NCI-H187 (cell line): ENCODE data around the gene CLMN.

Experiments
- DNase-seq, 2 experiments: peaks; one replicate each; lab custom pipeline; 2025; lab: John Stamatoyannopoulos, UW

CLMN gene

GRCh38 chr14:95321693-95322455 is 2.2 kb upstream of the CLMN start:
- no peak for DNase-seq

GRCh38 chr14:95320955-95321600 is 1.4 kb upstream of the CLMN start:
- DNase-seq, result no peak

GRCh38 chr14:95320078-95320895 is 579 bp upstream of the CLMN start:
- DNase-seq, result no peak

- no peak for DNase-seq
Observed at GRCh38 chr14:95318399-95319311, 1.1 kb downstream of the CLMN start.

- DNase-seq, result no peak
Observed at GRCh38 chr14:95317817-95318343, 1.8 kb downstream of the CLMN start.

GRCh38 chr14:95316821-95317220 is 2.9 kb downstream of the CLMN start:
- no peak for DNase-seq

GRCh38 chr14:95315579-95315978 is 4.1 kb downstream of the CLMN start:
- DNase-seq, result no peak

- DNase-seq, result no peak
Observed at GRCh38 chr14:95315156-95315555, 4.6 kb downstream of the CLMN start.

GRCh38 chr14:95314609-95315008 is 5.1 kb downstream of the CLMN start:
- DNase-seq, result no peak

- no peak for DNase-seq
Observed at GRCh38 chr14:95313707-95314106, 6.0 kb downstream of the CLMN start.

- DNase-seq, result no peak
Observed at GRCh38 chr14:95313190-95313589, 6.5 kb downstream of the CLMN start.

- DNase-seq, result no peak
Observed at GRCh38 chr14:95312311-95312710, 7.4 kb downstream of the CLMN start.

GRCh38 chr14:95311752-95312151 is 8.0 kb downstream of the CLMN start:
- no peak for DNase-seq

GRCh38 chr14:95310635-95311380 is 8.9 kb downstream of the CLMN start:
- no peak for DNase-seq

- no peak for DNase-seq
Observed at GRCh38 chr14:95309261-95310051, 10.3 kb downstream of the CLMN start.

- DNase-seq, result no peak
Observed at GRCh38 chr14:95308073-95308472, 11.6 kb downstream of the CLMN start.

- no peak for DNase-seq
Observed at GRCh38 chr14:95307402-95308041, 12.2 kb downstream of the CLMN start.

- no peak for DNase-seq
Observed at GRCh38 chr14:95305940-95306339, 13.8 kb downstream of the CLMN start.

- DNase-seq, result no peak
Observed at GRCh38 chr14:95305145-95305544, 14.6 kb downstream of the CLMN start.
